HEK293 (cell line): Measurements from ENCODE around the gene IRS2.

ENCODE experiments used
- CTCF ChIA-PET: fragments of 350-600 bp; formaldehyde crosslinking; extraction: SDS; loops from one replicate; lab custom pipeline; 2021; ENCODE audit warnings: antibody characterized with exemption; lab: Yijun Ruan, JAX
- POLR2A ChIA-PET: fragments of 300-600 bp; formaldehyde crosslinking; extraction: SDS; loops from one replicate; lab custom pipeline; 2020; ENCODE audit warnings: antibody characterized with exemption, inconsistent platforms; lab: Yijun Ruan, JAX
- H3K27ac ChIP-seq: fragments of 200-500 bp; sonication (Bioruptor generic); 2 replicates; pipeline ENCODE4 v1.5.1; 2014; ENCODE audit warnings: low read depth, low read length, control low read depth, inconsistent platforms; ENCODE audit errors: extremely low read depth
- H3K36me3 ChIP-seq, 2 experiments: fragments of 200-500 bp in 1 of 2; sonication (Bioruptor generic) in 1 of 2; 1 replicate in 1 of 2; 2 replicates in 1 of 2; pipeline ENCODE4 v1.5.1; 2014 to 2017; ENCODE audit warnings: inconsistent platforms in 2 of 2, low read length in 2 of 2; ENCODE audit not compliant: control insufficient read depth in 2 of 2, insufficient read depth in 1 of 2
- H3K4me1 ChIP-seq: fragments of 200-500 bp; sonication (Bioruptor generic); 2 replicates; pipeline ENCODE4 v1.5.1; 2014; ENCODE audit warnings: mild to moderate bottlenecking, low read length, inconsistent platforms; ENCODE audit not compliant: control insufficient read depth, insufficient read depth
- H3K4me3 ChIP-seq: 2 replicates; pipeline ENCODE4 v1.5.1; 2011; ENCODE audit warnings: low read depth, mild to moderate bottlenecking, control low read depth, low read length, moderate library complexity
- H3K9me3 ChIP-seq: fragments of 200-500 bp; sonication (Bioruptor generic); 2 replicates; pipeline ENCODE4 v1.5.1; 2014; ENCODE audit warnings: low read depth, low read length, inconsistent platforms; ENCODE audit not compliant: control insufficient read depth, insufficient read depth
- TRIM28 ChIP-seq: IDR thresholded peaks from 2 replicates; pipeline ENCODE4 v1.6.1; 2011; ENCODE audit warnings: low read length, control low read depth, borderline replicate concordance
- ZBTB48 ChIP-seq: fragments of 450-650 bp; formaldehyde crosslinking; IDR thresholded peaks from 2 replicates; pipeline ENCODE4 v1.5.1; 2016; ENCODE audit warnings: missing biosample characterization, missing genetic modification characterization
- ZFP37 ChIP-seq: fragments of 450-650 bp; formaldehyde crosslinking; IDR thresholded peaks from 2 replicates; pipeline ENCODE4 v1.5.1; 2016; ENCODE audit warnings: missing biosample characterization, missing genetic modification characterization
- ZNF174 ChIP-seq: fragments of 450-650 bp; formaldehyde crosslinking; IDR thresholded peaks from 2 replicates; pipeline ENCODE4 v1.5.0; 2017; ENCODE audit warnings: missing biosample characterization, mild to moderate bottlenecking, missing genetic modification characterization
- ZNF2 ChIP-seq: fragments of 450-650 bp; formaldehyde crosslinking; IDR thresholded peaks from 2 replicates; pipeline ENCODE4 v1.5.1; 2016; ENCODE audit warnings: missing biosample characterization, missing genetic modification characterization
- ZNF24 ChIP-seq: fragments of 450-650 bp; formaldehyde crosslinking; IDR thresholded peaks from 2 replicates; pipeline ENCODE4 v1.5.1; 2016; ENCODE audit warnings: missing biosample characterization, missing genetic modification characterization
- ZNF416 ChIP-seq: fragments of 450-650 bp; formaldehyde crosslinking; IDR thresholded peaks from 2 replicates; pipeline ENCODE4 v1.5.1; 2016; ENCODE audit warnings: missing biosample characterization, missing genetic modification characterization
- ZNF433 ChIP-seq: fragments of 450-650 bp; formaldehyde crosslinking; IDR thresholded peaks from 2 replicates; pipeline ENCODE4 v1.5.1; 2016; ENCODE audit warnings: missing biosample characterization, missing genetic modification characterization, low read depth
- ZNF560 ChIP-seq: fragments of 450-650 bp; formaldehyde crosslinking; IDR thresholded peaks from 2 replicates; pipeline ENCODE4 v1.5.1; 2017; ENCODE audit warnings: missing biosample characterization, missing genetic modification characterization, borderline replicate concordance
- ZNF610 ChIP-seq: fragments of 450-650 bp; formaldehyde crosslinking; IDR thresholded peaks from 2 replicates; pipeline ENCODE4 v1.5.1; 2016; ENCODE audit warnings: missing biosample characterization, missing genetic modification characterization, borderline replicate concordance
- ZNF664 ChIP-seq: fragments of 450-650 bp; formaldehyde crosslinking; IDR thresholded peaks from 2 replicates; pipeline ENCODE4 v1.5.1; 2016; ENCODE audit warnings: missing biosample characterization, missing genetic modification characterization
- ZNF776 ChIP-seq: fragments of 450-650 bp; formaldehyde crosslinking; IDR thresholded peaks from 2 replicates; pipeline ENCODE4 v1.5.0; 2017; ENCODE audit warnings: missing biosample characterization, missing genetic modification characterization, borderline replicate concordance
- TF ChIP-seq, protein P1 (sequence below): fragments of 450-650 bp; formaldehyde crosslinking; IDR thresholded peaks from 2 replicates; pipeline ENCODE4 v1.5.1; 2016; ENCODE audit warnings: missing biosample characterization, missing genetic modification characterization, borderline replicate concordance
- TF ChIP-seq, protein P2 (sequence below): fragments of 450-650 bp; formaldehyde crosslinking; conservative IDR thresholded peaks from 2 replicates; pipeline ENCODE4 v1.5.1; 2016; ENCODE audit warnings: low read depth, missing biosample characterization, missing genetic modification characterization

IRS2 gene

DNA sequence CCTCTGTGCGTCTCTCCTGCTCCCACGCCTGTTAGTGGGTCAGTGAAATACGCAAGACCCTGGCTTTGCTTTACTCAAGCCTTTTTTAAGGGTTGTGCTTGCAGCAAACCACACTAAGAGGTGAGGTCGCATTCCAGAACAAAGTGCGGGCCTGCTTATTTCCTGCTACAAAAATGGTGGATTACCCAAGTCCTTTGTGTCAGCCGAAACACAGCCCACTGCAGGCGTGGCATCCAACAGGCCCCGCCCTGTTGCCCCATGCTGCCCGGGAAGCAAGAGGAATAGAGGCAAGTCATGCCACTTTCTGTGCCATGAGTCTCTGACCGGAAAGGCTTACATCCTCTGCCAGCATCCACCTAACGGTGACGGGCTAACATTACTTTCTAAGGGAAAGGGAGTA lies 7.7 kb upstream of the IRS2 start:
- POLR2A ChIA-PET: no interaction called here
- Histone ChIP-seq H3K36me3 (no peaks in the 10 kb centered on the region), H3K27ac (no peak overlapping the region), H3K4me3 (no peak overlapping the region), H3K4me1 (peaks cover under 1% of the 10 kb centered on the region; the same call in 1 of the 2 replicates), H3K9me3 (no peaks in the 10 kb centered on the region)
- CTCF ChIA-PET: no interaction called here
- TF ChIP-seq, protein P1, sequence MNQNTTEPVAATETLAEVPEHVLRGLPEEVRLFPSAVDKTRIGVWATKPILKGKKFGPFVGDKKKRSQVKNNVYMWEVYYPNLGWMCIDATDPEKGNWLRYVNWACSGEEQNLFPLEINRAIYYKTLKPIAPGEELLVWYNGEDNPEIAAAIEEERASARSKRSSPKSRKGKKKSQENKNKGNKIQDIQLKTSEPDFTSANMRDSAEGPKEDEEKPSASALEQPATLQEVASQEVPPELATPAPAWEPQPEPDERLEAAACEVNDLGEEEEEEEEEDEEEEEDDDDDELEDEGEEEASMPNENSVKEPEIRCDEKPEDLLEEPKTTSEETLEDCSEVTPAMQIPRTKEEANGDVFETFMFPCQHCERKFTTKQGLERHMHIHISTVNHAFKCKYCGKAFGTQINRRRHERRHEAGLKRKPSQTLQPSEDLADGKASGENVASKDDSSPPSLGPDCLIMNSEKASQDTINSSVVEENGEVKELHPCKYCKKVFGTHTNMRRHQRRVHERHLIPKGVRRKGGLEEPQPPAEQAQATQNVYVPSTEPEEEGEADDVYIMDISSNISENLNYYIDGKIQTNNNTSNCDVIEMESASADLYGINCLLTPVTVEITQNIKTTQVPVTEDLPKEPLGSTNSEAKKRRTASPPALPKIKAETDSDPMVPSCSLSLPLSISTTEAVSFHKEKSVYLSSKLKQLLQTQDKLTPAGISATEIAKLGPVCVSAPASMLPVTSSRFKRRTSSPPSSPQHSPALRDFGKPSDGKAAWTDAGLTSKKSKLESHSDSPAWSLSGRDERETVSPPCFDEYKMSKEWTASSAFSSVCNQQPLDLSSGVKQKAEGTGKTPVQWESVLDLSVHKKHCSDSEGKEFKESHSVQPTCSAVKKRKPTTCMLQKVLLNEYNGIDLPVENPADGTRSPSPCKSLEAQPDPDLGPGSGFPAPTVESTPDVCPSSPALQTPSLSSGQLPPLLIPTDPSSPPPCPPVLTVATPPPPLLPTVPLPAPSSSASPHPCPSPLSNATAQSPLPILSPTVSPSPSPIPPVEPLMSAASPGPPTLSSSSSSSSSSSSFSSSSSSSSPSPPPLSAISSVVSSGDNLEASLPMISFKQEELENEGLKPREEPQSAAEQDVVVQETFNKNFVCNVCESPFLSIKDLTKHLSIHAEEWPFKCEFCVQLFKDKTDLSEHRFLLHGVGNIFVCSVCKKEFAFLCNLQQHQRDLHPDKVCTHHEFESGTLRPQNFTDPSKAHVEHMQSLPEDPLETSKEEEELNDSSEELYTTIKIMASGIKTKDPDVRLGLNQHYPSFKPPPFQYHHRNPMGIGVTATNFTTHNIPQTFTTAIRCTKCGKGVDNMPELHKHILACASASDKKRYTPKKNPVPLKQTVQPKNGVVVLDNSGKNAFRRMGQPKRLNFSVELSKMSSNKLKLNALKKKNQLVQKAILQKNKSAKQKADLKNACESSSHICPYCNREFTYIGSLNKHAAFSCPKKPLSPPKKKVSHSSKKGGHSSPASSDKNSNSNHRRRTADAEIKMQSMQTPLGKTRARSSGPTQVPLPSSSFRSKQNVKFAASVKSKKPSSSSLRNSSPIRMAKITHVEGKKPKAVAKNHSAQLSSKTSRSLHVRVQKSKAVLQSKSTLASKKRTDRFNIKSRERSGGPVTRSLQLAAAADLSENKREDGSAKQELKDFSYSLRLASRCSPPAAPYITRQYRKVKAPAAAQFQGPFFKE: no peak
- TF ChIP-seq ZNF174 (tag by site-specific recombination) (no peak), ZNF2 (tag by site-specific recombination) (no peak), ZNF560 (tag by site-specific recombination) (no peak), ZNF24 (no peak), ZFP37 (tag by site-specific recombination) (no peak), ZNF610 (no peak), ZBTB48 (tag by site-specific recombination) (no peak), ZNF433 (tag by site-specific recombination) (no peak), ZNF776 (tag by site-specific recombination) (no peak)
- TF ChIP-seq, protein P2, sequence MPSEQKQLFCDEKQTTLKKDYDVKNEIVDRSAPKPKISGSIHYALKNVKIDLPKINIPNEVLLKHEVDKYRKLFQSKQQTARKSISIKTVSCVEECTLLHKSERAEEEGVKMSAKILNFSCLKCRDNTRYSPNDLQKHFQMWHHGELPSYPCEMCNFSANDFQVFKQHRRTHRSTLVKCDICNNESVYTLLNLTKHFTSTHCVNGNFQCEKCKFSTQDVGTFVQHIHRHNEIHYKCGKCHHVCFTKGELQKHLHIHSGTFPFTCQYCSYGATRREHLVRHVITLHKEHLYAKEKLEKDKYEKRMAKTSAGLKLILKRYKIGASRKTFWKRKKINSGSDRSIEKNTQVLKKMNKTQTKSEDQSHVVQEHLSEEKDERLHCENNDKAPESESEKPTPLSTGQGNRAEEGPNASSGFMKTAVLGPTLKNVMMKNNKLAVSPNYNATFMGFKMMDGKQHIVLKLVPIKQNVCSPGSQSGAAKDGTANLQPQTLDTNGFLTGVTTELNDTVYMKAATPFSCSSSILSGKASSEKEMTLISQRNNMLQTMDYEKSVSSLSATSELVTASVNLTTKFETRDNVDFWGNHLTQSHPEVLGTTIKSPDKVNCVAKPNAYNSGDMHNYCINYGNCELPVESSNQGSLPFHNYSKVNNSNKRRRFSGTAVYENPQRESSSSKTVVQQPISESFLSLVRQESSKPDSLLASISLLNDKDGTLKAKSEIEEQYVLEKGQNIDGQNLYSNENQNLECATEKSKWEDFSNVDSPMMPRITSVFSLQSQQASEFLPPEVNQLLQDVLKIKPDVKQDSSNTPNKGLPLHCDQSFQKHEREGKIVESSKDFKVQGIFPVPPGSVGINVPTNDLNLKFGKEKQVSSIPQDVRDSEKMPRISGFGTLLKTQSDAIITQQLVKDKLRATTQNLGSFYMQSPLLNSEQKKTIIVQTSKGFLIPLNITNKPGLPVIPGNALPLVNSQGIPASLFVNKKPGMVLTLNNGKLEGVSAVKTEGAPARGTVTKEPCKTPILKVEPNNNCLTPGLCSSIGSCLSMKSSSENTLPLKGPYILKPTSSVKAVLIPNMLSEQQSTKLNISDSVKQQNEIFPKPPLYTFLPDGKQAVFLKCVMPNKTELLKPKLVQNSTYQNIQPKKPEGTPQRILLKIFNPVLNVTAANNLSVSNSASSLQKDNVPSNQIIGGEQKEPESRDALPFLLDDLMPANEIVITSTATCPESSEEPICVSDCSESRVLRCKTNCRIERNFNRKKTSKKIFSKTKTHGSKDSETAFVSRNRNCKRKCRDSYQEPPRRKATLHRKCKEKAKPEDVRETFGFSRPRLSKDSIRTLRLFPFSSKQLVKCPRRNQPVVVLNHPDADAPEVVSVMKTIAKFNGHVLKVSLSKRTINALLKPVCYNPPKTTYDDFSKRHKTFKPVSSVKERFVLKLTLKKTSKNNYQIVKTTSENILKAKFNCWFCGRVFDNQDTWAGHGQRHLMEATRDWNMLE (tag by site-specific recombination): no peak

DNA sequence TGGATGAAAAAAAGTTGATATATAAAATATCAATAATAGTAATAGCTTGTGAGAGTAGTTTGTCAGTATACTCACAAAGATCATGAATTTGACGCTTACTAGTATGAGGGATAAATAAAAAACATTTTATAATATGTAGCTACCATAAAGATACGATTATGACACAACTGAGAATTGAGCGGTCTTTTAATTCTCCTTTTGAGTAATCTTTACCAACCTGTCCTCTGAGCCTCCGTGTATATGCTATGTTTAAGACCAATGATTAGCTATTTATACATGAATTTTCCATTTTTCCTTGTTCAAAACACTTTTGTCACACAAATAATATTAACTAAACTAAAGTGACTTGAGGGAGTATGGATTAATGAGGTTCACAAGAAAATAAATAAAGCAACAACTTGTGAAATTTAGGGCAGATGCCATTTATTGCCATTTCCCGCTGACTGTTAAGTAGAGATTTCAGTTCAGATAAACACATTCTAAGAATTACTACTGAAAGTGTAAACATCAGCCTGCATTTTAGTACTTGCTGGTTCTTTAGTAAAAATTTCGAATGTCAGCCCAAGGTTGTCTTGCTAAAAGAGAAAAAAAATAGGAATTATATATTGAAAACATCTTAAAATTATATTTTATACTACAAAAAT lies 6.2 kb upstream of the IRS2 start:
- TF ChIP-seq TRIM28 (no peak), ZNF664 (tag by site-specific recombination) (no peak), ZNF416 (no peak)
- H3K4me1 ChIP-seq: peaks cover 13% of the 10 kb centered on the region
- H3K27ac ChIP-seq: no peak overlapping the region
- H3K9me3 ChIP-seq: no peaks in the 10 kb centered on the region
- ChIA-PET POLR2A (no interaction called here), CTCF (interaction anchor here (0.5 to 0.7 kb wide), 2 partner anchors 46 to 285 kb away, joined by 3 to 4 read pairs; no protein-coding TSS in a partner anchor)
- H3K36me3 ChIP-seq: no peaks in the 10 kb centered on the region
- no peak overlapping the region for H3K4me3 ChIP-seq
